Suppressor macrophage treated with lipopolysaccharide for 1 hour (primary cell): Measurements from ENCODE around the gene RELT.
"Not testable (repeated sequence)": the region's sequence is repeated elsewhere in the genome, so short reads cannot be mapped to it uniquely, and the experiment has no call there.

ENCODE experiments used
- DNase-seq, 3 donors: peaks; one replicate each; pipeline ENCODE4 v3.0.0-alpha.2; 2020 to 2022

Gene RELT

GRCh38 chr11:73404506-73405145 lies 28.4 kb downstream of the RELT start:
- no peak for DNase-seq

GRCh38 chr11:73405146-73405510 lies 28.9 kb downstream of the RELT start:
- no peak for DNase-seq

- no peak for DNase-seq
Measured at GRCh38 chr11:73406131-73406530, 29.9 kb downstream of the RELT start.

GRCh38 chr11:73406619-73407018 lies 30.4 kb downstream of the RELT start:
- DNase-seq, result no peak

GRCh38 chr11:73409431-73409830 lies 33.2 kb downstream of the RELT start:
- no peak for DNase-seq

- DNase-seq, result no peak
Measured at GRCh38 chr11:73410627-73411026, 34.4 kb downstream of the RELT start.

GRCh38 chr11:73411031-73411430 lies 34.8 kb downstream of the RELT start:
- no peak for DNase-seq

GRCh38 chr11:73412308-73412707 lies 36.1 kb downstream of the RELT start:
- peak in 1 of 3 donors; percentile 29 for DNase-seq

- DNase-seq, result peak; percentile 65 to 90 (median 85)
Measured at GRCh38 chr11:73413256-73413655, 37.1 kb downstream of the RELT start.

GRCh38 chr11:73414977-73415651 lies 38.9 kb downstream of the RELT start:
- peak; percentile 69 to 90 (median 85) for DNase-seq

- no peak for DNase-seq
Measured at GRCh38 chr11:73415854-73416615, 39.8 kb downstream of the RELT start.

GRCh38 chr11:73416786-73417185 lies 40.6 kb downstream of the RELT start:
- no peak for DNase-seq

- DNase-seq, result no peak
Measured at GRCh38 chr11:73420136-73420535, 43.9 kb downstream of the RELT start.

GRCh38 chr11:73422886-73423285 lies 46.7 kb downstream of the RELT start:
- DNase-seq, result peak in 1 of 3 donors; percentile 42

GRCh38 chr11:73423506-73423905 lies 47.3 kb downstream of the RELT start:
- DNase-seq, result no peak

- DNase-seq, result peak; percentile 92 to 97 (median 95)
Measured at GRCh38 chr11:73425108-73425507, 48.9 kb downstream of the RELT start.

GRCh38 chr11:73426219-73426850 lies 50.1 kb downstream of the RELT start:
- DNase-seq, result no peak

GRCh38 chr11:73428227-73428626 lies 52.0 kb downstream of the RELT start:
- no peak for DNase-seq

- peak in 1 of 3 donors; percentile 22 for DNase-seq
Measured at GRCh38 chr11:73428699-73429098, 52.5 kb downstream of the RELT start.

GRCh38 chr11:73429121-73429750 lies 53.0 kb downstream of the RELT start:
- peak; percentile 25 to 44 (median 31) for DNase-seq

GRCh38 chr11:73430326-73430725 lies 54.1 kb downstream of the RELT start:
- DNase-seq, result no peak

- DNase-seq, result no peak
Measured at GRCh38 chr11:73431396-73431795, 55.2 kb downstream of the RELT start.

- DNase-seq, result not testable (repeated sequence)
Measured at GRCh38 chr11:73436859-73437258, 60.7 kb downstream of the RELT start.
